HL-60/S4 treated with phorbol 12-myristate 13-acetate at 8.2 ng/mL for 4 days and 3 days (cell line): ENCODE measurements around the gene TAF11L7.
"Not testable (repeated sequence)": the region's sequence is repeated elsewhere in the genome, so short reads cannot be mapped to it uniquely, and the experiment has no call there.

ENCODE experiments used
- in situ Hi-C: fragments of 300-500 bp; cut with MboI; formaldehyde crosslinking; loops from 2 replicates; pipeline ENCODE4 v1.15.0; 2022; ENCODE audit warnings: low sequenced_read_pairs

TAF11L7 gene

GRCh38 chr5:17585658-17586057, at the start of gene TAF11L7:
TSS of gene TAF11L7 (minus strand) at chr5:17585758.
- in situ Hi-C loops, result not testable (repeated sequence)

DNA sequence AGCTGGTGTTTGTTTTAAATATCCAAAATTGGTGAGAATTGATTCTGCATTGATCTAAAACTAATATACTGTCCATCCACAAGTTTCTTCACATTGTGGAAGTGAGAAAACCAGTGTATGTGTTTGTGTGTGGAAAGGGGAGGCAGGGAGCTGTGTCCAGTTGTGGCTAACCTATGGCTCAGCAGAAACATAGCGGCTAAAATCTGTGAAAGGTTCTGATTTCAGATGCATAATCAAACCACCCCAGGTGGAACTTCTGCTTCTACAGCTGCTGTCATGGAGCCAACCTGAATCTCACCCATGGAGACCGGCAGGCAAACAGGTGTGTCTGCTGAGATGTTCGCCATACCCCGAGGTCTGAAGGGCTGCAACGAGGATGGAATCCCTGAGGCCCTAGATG, 48.6 kb upstream of the TAF11L7 start, which contains the start of gene TAF11L14:
Gene TAF11L14, plus strand, starts transcription at position 301 of the 400 bp plus-strand sequence.
- in situ Hi-C loops, result no loop called here

- in situ Hi-C loops, result not testable (repeated sequence)
Observed at GRCh38 chr5:17631788-17632187, 46.2 kb upstream of the TAF11L7 start, which contains the start of gene TAF11L13. TSS of gene TAF11L13 (plus strand) at chr5:17632088.

- in situ Hi-C loops, result no loop called here
Observed at GRCh38 chr5:17625686-17626085, 40.1 kb upstream of the TAF11L7 start.

- in situ Hi-C loops, result no loop called here
Observed at GRCh38 chr5:17620627-17621026, 35.1 kb upstream of the TAF11L7 start.

DNA sequence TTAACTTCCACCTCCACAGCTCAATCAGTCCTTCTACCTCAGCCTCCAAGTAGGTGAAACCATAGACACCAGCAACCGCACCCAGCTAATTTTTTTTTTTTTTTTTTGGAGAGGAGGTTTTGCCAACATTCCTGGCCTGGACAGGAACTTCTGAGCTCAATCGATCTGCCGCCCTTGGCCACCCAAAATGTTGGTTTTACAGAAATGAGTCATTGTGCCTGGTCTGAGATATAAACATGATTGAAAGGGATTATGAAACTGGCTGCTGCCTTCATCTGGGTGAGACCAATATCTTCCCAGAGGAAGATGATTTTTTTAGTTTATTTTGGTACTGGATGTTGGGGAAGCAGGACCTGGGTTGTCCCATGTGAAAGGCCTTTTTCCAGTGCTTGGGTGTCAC, 33.8 kb upstream of the TAF11L7 start:
- in situ Hi-C loops, result no loop called here

- in situ Hi-C loops, result no loop called here
Observed at GRCh38 chr5:17614872-17615605, 29.5 kb upstream of the TAF11L7 start.

DNA sequence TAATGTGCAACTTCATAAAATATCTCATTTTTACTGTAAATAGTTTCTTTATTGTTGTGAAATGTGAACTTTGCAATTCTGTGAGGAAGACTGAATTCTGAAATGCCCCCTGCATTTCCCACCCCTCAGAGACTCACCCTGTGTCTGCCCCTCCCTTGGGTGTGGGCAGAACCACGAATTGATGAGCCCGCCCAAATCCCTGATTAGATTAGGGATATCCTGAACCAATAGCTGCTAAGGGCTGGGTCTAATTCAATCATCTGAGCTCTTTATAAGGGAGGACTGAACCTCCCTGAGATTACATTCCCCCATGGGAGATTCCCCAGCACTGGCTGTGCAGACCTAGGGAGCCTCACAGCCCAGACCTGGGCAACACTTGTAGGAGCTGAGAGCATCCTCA, 24.5 kb upstream of the TAF11L7 start, which contains the start of gene TAF11L12:
Gene TAF11L12, plus strand, starts transcription at position 301 of the 400 bp plus-strand sequence.
- in situ Hi-C loops, result not testable (repeated sequence)

GRCh38 chr5:17607461-17607860, 21.9 kb upstream of the TAF11L7 start:
- in situ Hi-C loops, result not testable (repeated sequence)

- in situ Hi-C loops, result no loop called here
Observed at GRCh38 chr5:17604951-17605350, 19.4 kb upstream of the TAF11L7 start.

- in situ Hi-C loops, result not testable (repeated sequence)
Observed at GRCh38 chr5:17603880-17604279, 18.3 kb upstream of the TAF11L7 start, which contains the start of gene TAF11L11. TSS of gene TAF11L11 (plus strand) at chr5:17604183.

DNA sequence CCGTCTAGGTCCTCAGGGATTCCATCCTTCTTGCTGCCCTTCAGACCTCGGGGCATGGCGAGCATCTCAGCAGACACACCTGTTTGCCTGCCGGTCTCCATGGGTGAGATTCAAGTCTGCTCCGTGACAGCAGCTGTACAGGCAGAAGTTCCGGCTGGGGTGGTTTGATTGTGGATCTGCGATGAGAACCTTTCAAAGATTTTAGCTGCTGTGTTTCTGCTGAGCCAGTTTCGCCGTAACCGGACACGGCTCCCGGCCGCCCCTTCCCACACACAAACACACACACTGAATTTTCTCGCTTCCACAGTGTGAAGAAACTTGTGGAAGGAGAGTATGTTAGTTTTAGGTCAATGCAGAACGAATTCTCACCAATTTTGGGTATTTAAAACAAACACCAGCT, 12.2 kb upstream of the TAF11L7 start, which contains the start of gene TAF11L10:
Gene TAF11L10, minus strand, starts transcription at position 101 of the 400 bp plus-strand sequence.
- in situ Hi-C loops, result not testable (repeated sequence)

- in situ Hi-C loops, result not testable (repeated sequence)
Observed at GRCh38 chr5:17594255-17594654, 8.7 kb upstream of the TAF11L7 start, which contains the start of gene TAF11L9. TSS of gene TAF11L9 (minus strand) at chr5:17594394.

- in situ Hi-C loops, result not testable (repeated sequence)
Observed at GRCh38 chr5:17590860-17591259, 5.3 kb upstream of the TAF11L7 start, which contains the start of gene TAF11L8. TSS of gene TAF11L8 (minus strand) at chr5:17590960.
